H1 (cell line): Measurements from ENCODE around the gene NCAPG. TPM values are rescaled to one million over a fixed set of nuclear protein-coding genes. Genes with fewer than 3 reads are reported as not detected.

Experiments
- CTCF ChIA-PET: fragments of 300-600 bp; sonication (Branson Sonifier 250); formaldehyde crosslinking; loops from one replicate; lab custom pipeline; 2021; ENCODE audit not compliant: partially characterized antibody; lab: Charles Lee
- POLR2A ChIA-PET: fragments of 300-600 bp; sonication (Branson Sonifier 250); formaldehyde crosslinking; loops from one replicate; lab custom pipeline; 2021; ENCODE audit warnings: inconsistent platforms; ENCODE audit not compliant: partially characterized antibody; lab: Charles Lee
- DNase-seq, 2 experiments: peaks; one replicate each; pipeline versions ENCODE4 v3.0.0 to v3.0.0-alpha.2; 2010 to 2022; ENCODE audit warnings: low spot score in 2 of 2, low read depth in 1 of 2, mixed read lengths in 1 of 2
- FAIRE-seq: peaks from 2 replicates; lab custom pipeline; 2011; peaks lifted over from hg19 to GRCh38; lab: Jason Lieb, UNC
- H2AFZ ChIP-seq: 2 replicates; pipeline ENCODE4 v1.8.1; 2012; ENCODE audit warnings: low read length, inconsistent platforms
- H2AK5ac ChIP-seq: 2 replicates; pipeline ENCODE4 v1.6.1; 2013; ENCODE audit warnings: low read depth, low read length
- H2BK120ac ChIP-seq: replicated peaks from 2 replicates; pipeline ENCODE3; 2013; ENCODE audit warnings: low read depth, low read length, inconsistent platforms
- H2BK12ac ChIP-seq: 2 replicates; pipeline ENCODE4 v1.6.1; 2013; ENCODE audit warnings: low read depth, low read length
- H2BK15ac ChIP-seq: 2 replicates; pipeline ENCODE4 v1.6.1; 2013; ENCODE audit warnings: low read length
- H2BK20ac ChIP-seq: 2 replicates; pipeline ENCODE4 v1.6.1; 2013; ENCODE audit warnings: low read length
- H2BK5ac ChIP-seq: 2 replicates; pipeline ENCODE4 v1.6.1; 2013; ENCODE audit warnings: low read depth, low read length
- H3K14ac ChIP-seq: 2 replicates; pipeline ENCODE4 v1.6.1; 2013; ENCODE audit warnings: inconsistent platforms; ENCODE audit not compliant: insufficient read length
- H3K18ac ChIP-seq: 2 replicates; pipeline ENCODE4 v1.6.1; 2013; ENCODE audit warnings: low read length; ENCODE audit errors: extremely low read depth
- H3K23ac ChIP-seq: 2 replicates; pipeline ENCODE4 v1.6.1; 2013; ENCODE audit warnings: inconsistent platforms; ENCODE audit not compliant: insufficient read length
- H3K23me2 ChIP-seq: 2 replicates; pipeline ENCODE4 v1.6.1; 2013; ENCODE audit warnings: low read depth, low read length
- H3K27ac ChIP-seq: 2 replicates; pipeline ENCODE4 v1.6.1; 2011; ENCODE audit warnings: low read depth, low read length, inconsistent platforms
- H3K27me3 ChIP-seq, 4 experiments: replicated peaks in 1 of 4; 1 replicate in 1 of 4; 2 replicates in 3 of 4; pipeline versions ENCODE4 v1.6.1 to v1.8.1; 2011 to 2013; ENCODE audit warnings: low read length in 3 of 4, mild to moderate bottlenecking in 3 of 4, inconsistent platforms in 2 of 4, mixed read lengths in 2 of 4, moderate library complexity in 1 of 4; ENCODE audit not compliant: control insufficient read depth in 3 of 4, insufficient read depth in 3 of 4; ENCODE audit errors: extremely low read depth in 1 of 4
- H3K36me3 ChIP-seq, 4 experiments: 2 replicates each; pipeline versions ENCODE4 v1.6.1 to v1.8.1; 2011 to 2013; ENCODE audit warnings: mild to moderate bottlenecking in 4 of 4, low read length in 3 of 4, moderate library complexity in 2 of 4, control low read depth in 1 of 4, inconsistent platforms in 1 of 4; ENCODE audit not compliant: insufficient read depth in 4 of 4, control insufficient read depth in 2 of 4
- H3K4ac ChIP-seq: replicated peaks from 2 replicates; pipeline ENCODE3; 2013; ENCODE audit warnings: low read length, low read depth, mixed read lengths, inconsistent platforms; ENCODE audit not compliant: insufficient read length
- H3K4me1 ChIP-seq, 4 experiments: replicated peaks in 1 of 4; 1 replicate in 1 of 4; 2 replicates in 3 of 4; pipeline versions ENCODE4 v1.6.1 to v1.8.1; 2011 to 2013; ENCODE audit warnings: low read length in 3 of 4, inconsistent platforms in 2 of 4, mixed read lengths in 1 of 4; ENCODE audit not compliant: insufficient read depth in 4 of 4, control insufficient read depth in 3 of 4
- H3K4me2 ChIP-seq, 2 experiments: 2 replicates each; pipeline versions ENCODE4 v1.6.1 to v1.8.1; 2011 to 2013; ENCODE audit warnings: low read depth in 2 of 2, low read length in 2 of 2, control low read depth in 1 of 2, inconsistent platforms in 1 of 2, mild to moderate bottlenecking in 1 of 2; ENCODE audit not compliant: insufficient read depth in 1 of 2
- H3K4me3 ChIP-seq, 4 experiments: fragments of 200-600, 300-600 bp in 1 of 4; sonication (generic), shearing (Covaris generic), sonication (Bioruptor Twin) in 1 of 4; 2 replicates each; pipeline versions ENCODE4 v1.5.1 to v1.8.1; 2011 to 2016; ENCODE audit warnings: low read length in 4 of 4, low read depth in 3 of 4, control low read depth in 2 of 4, inconsistent platforms in 2 of 4, mild to moderate bottlenecking in 2 of 4, mixed read lengths in 1 of 4, moderate library complexity in 1 of 4; ENCODE audit not compliant: insufficient read depth in 2 of 4; ENCODE audit errors: extremely low read depth in 1 of 4
- H3K56ac ChIP-seq: replicated peaks from 2 replicates; pipeline ENCODE3; 2013; ENCODE audit warnings: low read depth, mild to moderate bottlenecking, mixed read lengths, low read length, inconsistent platforms; ENCODE audit not compliant: insufficient read length
- H3K79me1 ChIP-seq: 2 replicates; pipeline ENCODE4 v1.6.1; 2013; ENCODE audit warnings: low read depth, low read length, control low read depth
- H3K79me2 ChIP-seq, 2 experiments: 2 replicates each; pipeline versions ENCODE4 v1.6.1 to v1.8.1; 2012 to 2013; ENCODE audit warnings: low read length in 2 of 2, mild to moderate bottlenecking in 2 of 2, inconsistent platforms in 1 of 2; ENCODE audit not compliant: insufficient read depth in 2 of 2, control insufficient read depth in 1 of 2
- H3K9ac ChIP-seq, 4 experiments: replicated peaks in 1 of 4; 1 replicate in 1 of 4; 2 replicates in 3 of 4; pipeline versions ENCODE4 v1.6.1 to v1.8.1; 2011 to 2013; ENCODE audit warnings: low read depth in 3 of 4, low read length in 3 of 4, control low read depth in 2 of 4, mild to moderate bottlenecking in 2 of 4, moderate library complexity in 2 of 4, inconsistent platforms in 1 of 4; ENCODE audit errors: extremely low read depth in 1 of 4
- H3K9me3 ChIP-seq, 2 experiments: 2 replicates each; pipeline versions ENCODE4 v1.6.1 to v1.8.1; 2012 to 2013; ENCODE audit warnings: mild to moderate bottlenecking in 2 of 2, moderate library complexity in 2 of 2, control low read depth in 1 of 2, inconsistent platforms in 1 of 2, low read depth in 1 of 2, low read length in 1 of 2, mixed read lengths in 1 of 2; ENCODE audit not compliant: insufficient read depth in 2 of 2
- H4K20me1 ChIP-seq, 2 experiments: replicated peaks in 1 of 2; 2 replicates each; pipeline versions ENCODE3 to v1.8.1; 2011 to 2013; ENCODE audit warnings: inconsistent platforms in 2 of 2, low read length in 2 of 2, mild to moderate bottlenecking in 1 of 2; ENCODE audit not compliant: insufficient read depth in 2 of 2, control insufficient read depth in 1 of 2
- H4K5ac ChIP-seq: 2 replicates; pipeline ENCODE4 v1.6.1; 2013; ENCODE audit warnings: low read length, low read depth, mixed read lengths, inconsistent platforms; ENCODE audit not compliant: insufficient read length
- H4K8ac ChIP-seq: 2 replicates; pipeline ENCODE4 v1.8.0; 2013; ENCODE audit warnings: mild to moderate bottlenecking, moderate library complexity, low read length, inconsistent platforms; ENCODE audit not compliant: insufficient read depth; ENCODE audit errors: extremely low read depth
- H4K91ac ChIP-seq: replicated peaks from 2 replicates; pipeline ENCODE3; 2013; ENCODE audit warnings: low read length, mixed read lengths, inconsistent platforms; ENCODE audit not compliant: insufficient read length
- CREB1 ChIP-seq: IDR thresholded peaks from 2 replicates; pipeline ENCODE4 v1.6.1; 2012; ENCODE audit warnings: inconsistent platforms
- CTBP2 ChIP-seq: IDR thresholded peaks from 2 replicates; pipeline ENCODE4 v1.7.0; 2011; ENCODE audit warnings: borderline replicate concordance, mild to moderate bottlenecking, moderate library complexity, mixed read lengths, low read length; ENCODE audit not compliant: insufficient read depth, insufficient read length
- FOSL1 ChIP-seq: IDR thresholded peaks from 2 replicates; pipeline ENCODE4 v1.6.1; 2011; ENCODE audit warnings: mild to moderate bottlenecking, low read depth, low read length, moderate library complexity; ENCODE audit not compliant: insufficient read depth
- GTF2F1 ChIP-seq: IDR thresholded peaks from 2 replicates; pipeline ENCODE4 v1.6.1; 2012; ENCODE audit warnings: low read depth, low read length, improper control_type of control experiment, borderline replicate concordance
- KDM5A ChIP-seq: fragments of 200-600 bp; IDR thresholded peaks from 2 replicates; pipeline ENCODE4 v1.7.1; 2012; ENCODE audit warnings: mild to moderate bottlenecking, low read length, inconsistent platforms, mixed read lengths
- POLR2A ChIP-seq, 2 experiments: IDR thresholded peaks; 1 replicate in 1 of 2; 2 replicates in 1 of 2; pipeline ENCODE4 v1.6.1; 2011; ENCODE audit warnings: low read depth in 2 of 2, low read length in 2 of 2, mild to moderate bottlenecking in 2 of 2; ENCODE audit errors: control extremely low read depth in 1 of 2
- POLR2AphosphoS5 ChIP-seq: IDR thresholded peaks from 2 replicates; pipeline ENCODE4 v1.6.1; 2011; ENCODE audit warnings: low read depth, low read length
- RAD21 ChIP-seq, 2 experiments: IDR thresholded peaks in 1 of 2; conservative IDR thresholded peaks in 1 of 2; 2 replicates each; pipeline ENCODE4 v1.6.1; 2011; ENCODE audit warnings: low read depth in 2 of 2, low read length in 2 of 2, improper control_type of control experiment in 1 of 2, inconsistent platforms in 1 of 2, mild to moderate bottlenecking in 1 of 2, moderate library complexity in 1 of 2
- RFX5 ChIP-seq: IDR thresholded peaks from 2 replicates; pipeline ENCODE4 v1.6.1; 2011; ENCODE audit warnings: low read depth, low read length, improper control_type of control experiment, borderline replicate concordance
- RXRA ChIP-seq: IDR thresholded peaks from 2 replicates; pipeline ENCODE4 v1.6.1; 2011; ENCODE audit warnings: low read depth, mild to moderate bottlenecking, low read length, moderate library complexity; ENCODE audit not compliant: insufficient read depth
- SIRT6 ChIP-seq: IDR thresholded peaks from one replicate; pipeline ENCODE4 v1.7.1; 2012; ENCODE audit warnings: low read length, inconsistent platforms
- SP1 ChIP-seq: IDR thresholded peaks from 2 replicates; pipeline ENCODE4 v1.6.1; 2011; ENCODE audit warnings: low read depth, low read length
- SUZ12 ChIP-seq: fragments of 200-600 bp; sonication (generic); IDR thresholded peaks from 2 replicates; pipeline ENCODE4 v1.6.1; 2012; ENCODE audit warnings: mild to moderate bottlenecking, inconsistent platforms, low read length, moderate library complexity, mixed read lengths
- TBP ChIP-seq: IDR thresholded peaks from 2 replicates; pipeline ENCODE4 v1.6.1; 2011; ENCODE audit warnings: low read depth, low read length, improper control_type of control experiment
- TCF12 ChIP-seq: IDR thresholded peaks from 2 replicates; pipeline ENCODE4 v1.6.1; 2011; ENCODE audit warnings: low read depth, mild to moderate bottlenecking, low read length
- TEAD4 ChIP-seq: IDR thresholded peaks from 2 replicates; pipeline ENCODE4 v1.6.1; 2012; ENCODE audit warnings: low read depth, low read length, inconsistent platforms, mixed read lengths
- WGBS, 2 experiments: shearing (Covaris generic) in 1 of 2; methylation state at CpG; one replicate each; pipeline versions ENCODE4 v1.1.6 to v1.1.7; 2013 to 2015; ENCODE audit warnings: low lambda C conversion rate in 2 of 2, mixed read lengths in 2 of 2, inconsistent platforms in 1 of 2, low coverage in 1 of 2, missing lambda C conversion rate in 1 of 2; ENCODE audit not compliant: insufficient replicate concordance in 2 of 2, insufficient coverage in 1 of 2, insufficient read length in 1 of 2; ENCODE audit errors: extremely low coverage in 1 of 2, missing lambda C conversion rate in 1 of 2; 5-methylcytosine and 5-hydroxymethylcytosine counted together
- polyA plus RNA-seq, 7 experiments: library from polyadenylated mRNA; depleted of rRNA in 3 of 7; stranded (reverse) in 5 of 7; unstranded in 2 of 7; fragments of >200 nt in 5 of 7; fragments of 200-250 nt in 2 of 7; gene quantifications; 1 replicate in 5 of 7; 2 replicates in 1 of 7; 4 replicates in 1 of 7; pipeline versions ENCODE4 v1.2.1 to v1.2.3, GENCODE V29; 2011 to 2013; ENCODE audit warnings: missing spikeins in 2 of 7, mixed read lengths in 2 of 7
- total RNA-seq: library from RNA; stranded (reverse); fragmentation: NEBNext Ultra II Directional; extraction: Animal tissue kit (Norgen Biotek cat#: 25700); gene quantifications from 2 replicates; pipeline ENCODE4 v1.2.1, GENCODE V29; 2021

Gene NCAPG
- total and polyA plus RNA-seq, 2 of the 8 experiments (the other 6 are each of a cell fraction or from before 2014, with no cell fraction given), result 12.9 to 52.3 TPM

- no peak overlapping the region for H4K5ac ChIP-seq
- H4K91ac ChIP-seq, result no peak overlapping the region
- H2BK5ac ChIP-seq, result no peak overlapping the region
- H3K23me2 ChIP-seq, result no peaks in the 10 kb centered on the region
- DNase-seq (no peak), FAIRE-seq (no peak)
- no peak overlapping the region for H3K18ac ChIP-seq
- H3K4me1 ChIP-seq, result peaks cover 0 to 5% (median 0%) of the 10 kb centered on the region in 4 experiments; a peak in 1 of 7 replicates
- H3K79me2 ChIP-seq, result no peaks in the 10 kb centered on the region
- H2BK12ac ChIP-seq, result no peak overlapping the region
- no peaks in the 10 kb centered on the region for H3K27me3 ChIP-seq
- no peak overlapping the region for H2AFZ ChIP-seq
- no peak overlapping the region for H2BK15ac ChIP-seq
- no peak overlapping the region for H3K56ac ChIP-seq
- no peak overlapping the region for H3K23ac ChIP-seq
- no peak overlapping the region for H3K4ac ChIP-seq
- no peak overlapping the region for H3K4me2 ChIP-seq
- H3K4me3 ChIP-seq, result no peak overlapping the region
- 95% methylated on average over 2 of the region's 2 CpGs; no CpG with 5 or more reads in 1 of the 2 experiments for WGBS, 2 experiments
- H3K36me3 ChIP-seq, result peaks cover 0 to 3% (median 0%) of the 10 kb centered on the region in 4 experiments; a peak in 2 of 8 replicates
- H2BK120ac ChIP-seq, result no peak overlapping the region
- ChIA-PET POLR2A (no interaction called here), CTCF (interaction anchor here (0.6 to 1.5 kb wide), 3 partner anchors 33 to 491 kb away, joined by 3 to 4 read pairs (median 3); no protein-coding TSS in a partner anchor)
- no peak overlapping the region for H4K8ac ChIP-seq
- H3K9ac ChIP-seq, result no peak overlapping the region
- H2BK20ac ChIP-seq, result no peak overlapping the region
- H4K20me1 ChIP-seq, result no peaks in the 10 kb centered on the region
- no peaks in the 10 kb centered on the region for H3K9me3 ChIP-seq
- no peak overlapping the region for H3K14ac ChIP-seq
- H3K79me1 ChIP-seq, result no peaks in the 10 kb centered on the region
- H2AK5ac ChIP-seq, result no peak overlapping the region
- H3K27ac ChIP-seq, result no peak overlapping the region
- TF ChIP-seq POLR2AphosphoS5 (no peak), RAD21 (IDR thresholded peaks at IDR 0.05 in 1 of 2, conservative IDR thresholded peaks at IDR 0.05 in 1 of 2; ENCODE audit: low read depth in 2 of 2, low read length in 2 of 2) (no peak), RXRA (no peak), FOSL1 (no peak), CREB1 (no peak), RFX5 (no peak), TCF12 (no peak), KDM5A (no peak), SIRT6 (no peak), SP1 (no peak), TEAD4 (no peak), GTF2F1 (no peak), TBP (no peak), CTBP2 (no peak), POLR2A (IDR thresholded peaks at IDR 0.05; ENCODE audit: control extremely low read depth in 1 of 2, low read depth in 2 of 2, low read length in 2 of 2) (no peak), SUZ12 (no peak)
These were observed 73.3 kb downstream of the NCAPG start for GRCh38 chr4:17884063-17884462.
